GM19452 (cell line): ENCODE data around the gene TENM4.

Experiments used
- ATAC-seq: cut with Tn5 transposase; IDR thresholded peaks from one replicate; pipeline ENCODE4 v1.9.1; 2021; ENCODE audit not compliant: unreplicated experiment

The TENM4 gene

DNA sequence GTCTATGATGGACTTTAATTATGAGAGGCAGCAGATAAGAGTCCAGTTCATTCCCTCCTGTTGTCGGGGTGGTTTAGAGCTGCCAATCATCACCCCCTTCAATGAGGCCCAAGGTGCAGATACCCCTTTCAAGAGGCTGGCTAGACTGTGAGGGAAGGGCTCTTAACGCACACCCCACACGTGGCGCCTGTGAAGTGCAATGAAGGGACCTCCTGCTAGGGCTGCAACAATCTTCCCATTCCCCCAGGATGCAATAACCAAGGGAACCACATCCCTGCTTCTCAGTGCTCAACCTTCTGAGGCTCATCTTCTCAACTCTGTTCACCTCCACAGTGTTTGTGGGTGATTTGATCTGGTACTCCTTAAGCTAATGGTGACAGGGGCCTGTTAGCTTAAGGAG, 19.0 kb downstream of the TENM4 start:
- ATAC-seq, result no peak

DNA sequence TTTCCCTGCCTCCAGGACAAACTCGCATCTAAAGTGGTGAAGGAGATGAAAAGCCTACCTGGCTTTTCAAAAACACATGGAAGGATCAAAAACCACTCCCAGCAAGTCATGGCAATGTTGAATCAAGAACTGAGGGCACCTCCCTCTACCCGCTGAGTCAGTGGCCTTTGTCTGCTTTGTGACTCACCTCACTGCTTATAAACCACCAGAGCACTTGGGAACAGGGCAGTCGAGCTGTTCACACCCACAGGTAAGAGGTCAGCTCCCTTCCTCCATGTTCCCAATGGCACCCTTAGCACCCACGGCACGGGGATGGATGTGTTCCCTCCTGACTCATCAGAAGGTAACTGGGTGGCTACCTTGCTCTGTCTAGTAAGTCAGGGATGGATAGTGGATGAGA, 21.7 kb downstream of the TENM4 start:
- no peak for ATAC-seq

GRCh38 chr11:79418241-79418640, 22.6 kb downstream of the TENM4 start:
- ATAC-seq, result no peak

DNA sequence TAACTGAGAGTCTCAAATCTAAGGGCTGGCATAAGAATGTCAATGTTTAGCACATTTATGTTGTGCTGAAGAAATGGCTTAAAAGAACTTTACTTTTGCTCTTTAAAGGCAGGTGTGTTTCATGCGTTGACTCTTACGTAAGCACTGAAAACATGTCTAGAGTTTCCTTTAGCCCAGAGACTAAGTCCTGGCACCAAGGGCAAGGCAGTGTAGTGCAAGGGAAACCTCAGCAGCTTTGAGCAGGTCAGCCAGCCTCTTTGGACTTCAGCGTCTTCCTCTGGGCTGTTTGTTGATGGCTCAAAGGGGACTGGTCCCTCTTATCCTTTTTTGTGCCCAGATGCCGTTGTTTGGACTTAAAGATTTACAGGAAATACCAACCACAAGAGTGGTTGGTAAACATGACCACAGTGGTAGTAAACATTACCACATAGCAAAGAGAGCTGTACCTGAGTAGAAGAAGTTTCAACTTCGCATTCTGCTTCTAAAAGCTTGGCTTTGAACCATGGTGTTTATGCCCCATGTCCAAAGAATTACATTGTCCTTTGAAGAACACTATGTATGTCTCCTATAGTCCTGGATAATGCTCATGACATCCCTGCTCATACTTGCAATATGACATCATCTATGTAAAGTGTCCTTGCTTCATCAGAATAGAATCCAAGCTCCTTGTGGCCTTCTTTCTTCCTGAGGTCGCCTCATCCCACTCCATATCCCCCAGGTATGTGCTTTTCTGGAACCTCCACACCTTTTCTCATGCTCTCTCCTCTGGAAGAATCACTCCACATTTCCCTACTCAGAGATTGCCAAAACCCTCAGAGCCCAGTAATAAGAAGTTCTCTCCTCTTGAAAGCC, 23.5 kb downstream of the TENM4 start:
- no peak for ATAC-seq

GRCh38 chr11:79415912-79416311, 24.9 kb downstream of the TENM4 start:
- ATAC-seq, result no peak

GRCh38 chr11:79415411-79415810, 25.4 kb downstream of the TENM4 start:
- no peak for ATAC-seq

GRCh38 chr11:79414644-79415317, 26.0 kb downstream of the TENM4 start:
- no peak for ATAC-seq

DNA sequence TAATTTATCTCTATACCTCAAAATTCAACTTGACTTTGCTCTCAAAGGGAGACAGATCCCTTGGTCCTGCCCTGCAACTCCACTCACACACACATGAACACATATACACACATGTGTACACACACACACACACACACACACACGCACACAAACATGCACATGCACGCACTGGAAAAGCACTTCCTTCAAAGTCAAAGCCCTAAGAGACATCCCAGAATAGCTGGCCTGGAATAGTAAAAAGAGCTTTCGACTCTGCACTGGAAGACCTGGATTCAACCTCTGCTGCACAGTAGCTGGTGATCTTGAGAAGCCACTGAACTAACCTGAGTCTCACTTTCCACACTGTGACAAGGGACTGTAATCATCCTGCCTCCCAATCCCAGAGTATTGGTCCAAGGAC, 26.8 kb downstream of the TENM4 start:
- no peak for ATAC-seq

GRCh38 chr11:79413268-79413667, 27.6 kb downstream of the TENM4 start:
- no peak for ATAC-seq

DNA sequence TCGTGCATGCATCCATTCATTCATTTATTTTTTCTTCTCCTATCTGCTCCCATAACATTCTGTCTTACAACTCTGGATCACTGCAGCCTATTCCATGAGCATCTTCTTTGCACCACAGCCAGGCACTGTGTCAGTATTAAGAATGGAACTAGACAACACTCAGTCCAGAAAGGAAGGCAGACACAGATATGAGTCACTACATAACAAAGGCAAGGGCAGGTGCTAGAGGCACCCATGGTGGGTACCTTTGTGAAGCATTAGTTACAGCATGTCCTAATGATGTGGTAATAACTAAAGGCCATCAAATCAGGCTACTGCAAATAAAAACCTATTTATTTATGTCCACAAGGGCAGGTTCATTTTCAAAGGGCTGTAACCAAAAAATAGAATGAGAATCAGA, 28.1 kb downstream of the TENM4 start:
- no peak for ATAC-seq

- ATAC-seq, result no peak
These were observed 31.5 kb downstream of the TENM4 start for GRCh38 chr11:79409330-79409729.

DNA sequence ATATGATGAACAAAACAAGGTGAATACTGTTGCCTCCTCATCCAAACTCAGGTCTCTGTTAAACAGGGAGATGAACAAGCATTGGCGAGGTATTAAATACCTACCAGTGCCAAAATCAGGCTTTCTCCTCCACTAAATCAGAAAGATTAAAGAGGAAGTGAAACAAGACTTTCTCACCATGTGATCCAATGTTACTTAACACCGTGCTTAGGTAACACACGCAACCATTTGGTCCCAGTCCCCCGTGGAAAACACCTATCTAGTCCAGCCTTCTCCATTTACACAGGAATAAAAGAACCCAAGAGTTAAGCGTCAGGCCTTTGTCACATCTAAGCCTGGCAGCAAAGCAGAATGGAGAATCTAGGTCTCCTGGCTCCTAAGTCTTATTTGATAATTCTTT, 34.5 kb downstream of the TENM4 start:
- peak; percentile 96 for ATAC-seq

DNA sequence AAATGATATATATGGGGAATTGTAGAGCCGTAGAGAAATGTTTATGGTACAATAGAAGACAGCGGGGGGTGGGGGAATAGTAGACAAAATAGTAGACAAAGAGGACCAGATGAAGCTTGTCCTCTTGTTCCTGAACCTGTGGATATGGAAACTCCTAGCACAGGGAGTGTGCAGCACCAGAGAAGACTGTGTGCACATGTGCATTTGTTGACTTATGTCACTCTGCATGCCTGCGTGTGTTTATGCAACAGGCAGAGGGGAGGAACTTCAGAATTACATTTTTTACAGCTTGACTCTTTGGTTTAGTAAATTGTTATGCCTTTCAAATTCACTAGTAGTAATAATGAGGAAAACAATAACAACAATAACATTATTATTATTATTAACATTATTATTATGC, 36.0 kb downstream of the TENM4 start:
- ATAC-seq, result no peak

- ATAC-seq, result no peak
These were observed 36.5 kb downstream of the TENM4 start for GRCh38 chr11:79404325-79404724.

- ATAC-seq, result no peak
These were observed 37.0 kb downstream of the TENM4 start for GRCh38 chr11:79403839-79404238.

GRCh38 chr11:79402912-79403311, 37.9 kb downstream of the TENM4 start:
- ATAC-seq, result no peak

DNA sequence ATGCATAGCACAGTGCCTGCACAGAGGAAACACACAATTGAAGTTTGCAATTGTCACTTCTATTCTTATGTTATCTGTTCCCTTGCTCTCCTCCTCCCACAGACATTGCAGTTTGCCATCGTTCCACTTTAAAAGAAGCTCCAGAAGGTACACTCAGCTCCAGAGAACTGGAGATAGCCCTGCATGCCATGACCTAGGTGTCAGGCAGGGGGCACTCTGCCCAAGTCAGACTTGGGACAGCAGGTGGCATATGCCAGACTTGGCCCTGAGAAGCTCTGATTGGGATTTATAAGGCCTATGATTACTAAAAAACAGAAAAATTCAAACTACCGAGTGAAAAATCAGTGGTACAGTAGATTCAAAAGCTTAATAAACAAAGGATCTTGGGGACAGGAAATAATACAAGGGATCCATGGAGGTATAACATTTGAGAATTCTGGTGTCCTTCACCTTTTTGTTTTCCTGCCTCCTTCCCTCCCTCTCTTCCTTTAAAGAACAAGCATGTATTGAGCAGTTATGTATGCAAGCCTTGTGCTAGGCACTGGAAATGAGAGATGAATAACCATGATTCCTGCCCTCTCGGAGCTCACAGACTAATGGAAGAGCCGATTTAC, 40.0 kb downstream of the TENM4 start:
- ATAC-seq, result peak; percentile 83

- ATAC-seq, result no peak
These were observed 40.6 kb downstream of the TENM4 start for GRCh38 chr11:79400206-79400605.

- no peak for ATAC-seq
These were observed 43.6 kb downstream of the TENM4 start for GRCh38 chr11:79397252-79397651.

GRCh38 chr11:79396674-79397073, 44.2 kb downstream of the TENM4 start:
- ATAC-seq, result no peak

- ATAC-seq, result no peak
These were observed 44.8 kb downstream of the TENM4 start for GRCh38 chr11:79396001-79396400.
